ENCODE results near the gene CSNK2A2.

CSNK2A2 gene

DNA sequence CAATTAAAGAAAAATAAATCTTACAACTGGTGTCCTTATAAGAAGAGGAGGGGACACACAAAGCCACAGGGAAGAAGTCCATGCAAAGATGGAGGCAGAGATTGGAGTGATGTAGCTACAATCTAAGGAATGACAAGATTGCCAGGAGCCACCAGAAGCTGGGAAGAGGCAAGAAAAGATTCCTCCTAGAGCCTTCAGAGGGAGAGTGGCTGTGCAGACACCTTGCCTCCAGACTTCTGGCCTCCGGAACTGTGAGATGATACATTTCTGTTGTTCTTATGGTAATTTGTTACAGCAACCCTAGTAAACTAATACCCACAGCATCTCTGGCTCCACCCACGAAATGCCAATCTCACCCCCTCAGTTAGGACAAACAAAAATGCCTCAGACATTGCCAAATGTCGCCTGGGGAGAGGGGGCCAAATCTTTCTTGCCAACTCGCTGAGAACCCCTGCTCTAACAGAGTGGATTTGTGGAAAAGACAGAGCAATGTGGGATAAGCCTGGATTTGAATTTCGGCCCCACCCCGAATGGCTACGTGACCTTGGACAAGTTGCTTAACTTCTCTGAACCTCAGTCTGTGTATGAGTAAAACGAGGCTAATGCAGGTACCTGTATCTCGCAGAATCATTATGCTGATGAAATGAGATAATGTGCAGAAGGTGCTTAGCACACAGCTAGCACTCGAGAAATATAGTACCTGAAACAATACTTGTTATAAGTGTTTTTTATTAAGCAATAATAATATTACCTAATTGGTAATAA is 37.1 kb upstream of the CSNK2A2 start:
- no peaks in the 10 kb centered on the region for H3K36me3 Mint-ChIP-seq (ENCODE audit: low read depth)
- TF ChIP-seq, protein P1, sequence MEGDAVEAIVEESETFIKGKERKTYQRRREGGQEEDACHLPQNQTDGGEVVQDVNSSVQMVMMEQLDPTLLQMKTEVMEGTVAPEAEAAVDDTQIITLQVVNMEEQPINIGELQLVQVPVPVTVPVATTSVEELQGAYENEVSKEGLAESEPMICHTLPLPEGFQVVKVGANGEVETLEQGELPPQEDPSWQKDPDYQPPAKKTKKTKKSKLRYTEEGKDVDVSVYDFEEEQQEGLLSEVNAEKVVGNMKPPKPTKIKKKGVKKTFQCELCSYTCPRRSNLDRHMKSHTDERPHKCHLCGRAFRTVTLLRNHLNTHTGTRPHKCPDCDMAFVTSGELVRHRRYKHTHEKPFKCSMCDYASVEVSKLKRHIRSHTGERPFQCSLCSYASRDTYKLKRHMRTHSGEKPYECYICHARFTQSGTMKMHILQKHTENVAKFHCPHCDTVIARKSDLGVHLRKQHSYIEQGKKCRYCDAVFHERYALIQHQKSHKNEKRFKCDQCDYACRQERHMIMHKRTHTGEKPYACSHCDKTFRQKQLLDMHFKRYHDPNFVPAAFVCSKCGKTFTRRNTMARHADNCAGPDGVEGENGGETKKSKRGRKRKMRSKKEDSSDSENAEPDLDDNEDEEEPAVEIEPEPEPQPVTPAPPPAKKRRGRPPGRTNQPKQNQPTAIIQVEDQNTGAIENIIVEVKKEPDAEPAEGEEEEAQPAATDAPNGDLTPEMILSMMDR (IDR thresholded peaks at IDR 0.05) = no peak
- H3K4me1 Mint-ChIP-seq = peaks cover 14% of the 10 kb centered on the region
- peaks cover 4% of the 10 kb centered on the region for H3K9me3 Mint-ChIP-seq
- no peak overlapping the region for H3K4me3 Mint-ChIP-seq
- H3K27me3 Mint-ChIP-seq (ENCODE audit: low read depth, poor library complexity) = peaks cover 45% of the 10 kb centered on the region
- H3K27ac Mint-ChIP-seq = no peak overlapping the region
- no peak for DNase-seq

- Mint-ChIP-seq H3K9me3 (no peaks in the 10 kb centered on the region), H3K27ac (no peak overlapping the region), H3K36me3 (ENCODE audit: low read depth) (no peaks in the 10 kb centered on the region), H3K4me1 (no peaks in the 10 kb centered on the region), H3K27me3 (ENCODE audit: low read depth, poor library complexity) (peaks cover 43% of the 10 kb centered on the region), H3K4me3 (no peak overlapping the region)
- no peak for DNase-seq
- TF ChIP-seq, protein P1 (IDR thresholded peaks at IDR 0.05) = no peak
Observed at GRCh38 chr16:58230259-58230658, 32.4 kb upstream of the CSNK2A2 start.

DNA sequence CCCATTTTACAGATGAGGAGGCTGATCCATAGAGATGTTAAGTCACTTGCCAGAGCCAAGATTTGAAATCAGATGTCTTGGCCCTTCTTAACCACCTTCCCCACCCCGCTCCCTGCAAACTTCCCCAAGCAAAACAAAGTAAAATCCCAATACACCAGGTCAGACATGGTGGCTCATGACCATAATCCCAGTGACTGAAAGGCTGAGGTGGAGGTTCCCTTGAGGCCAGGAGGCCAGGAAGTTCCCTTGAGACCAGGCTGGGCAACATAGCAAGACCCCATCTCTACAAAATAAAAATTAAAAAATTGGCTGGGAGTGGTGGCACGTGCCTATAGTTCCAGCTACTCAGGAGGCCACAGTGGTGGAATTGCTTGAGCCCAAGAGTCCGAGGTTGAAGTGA is 28.9 kb upstream of the CSNK2A2 start:
- Mint-ChIP-seq H3K27ac (no peak overlapping the region), H3K4me3 (no peak overlapping the region), H3K4me1 (peaks cover 5% of the 10 kb centered on the region), H3K36me3 (ENCODE audit: low read depth) (no peaks in the 10 kb centered on the region), H3K27me3 (ENCODE audit: low read depth, poor library complexity) (peaks cover 19% of the 10 kb centered on the region), H3K9me3 (no peaks in the 10 kb centered on the region)
- TF ChIP-seq, protein P1 (IDR thresholded peaks at IDR 0.05) = no peak
- no peak for DNase-seq

DNA sequence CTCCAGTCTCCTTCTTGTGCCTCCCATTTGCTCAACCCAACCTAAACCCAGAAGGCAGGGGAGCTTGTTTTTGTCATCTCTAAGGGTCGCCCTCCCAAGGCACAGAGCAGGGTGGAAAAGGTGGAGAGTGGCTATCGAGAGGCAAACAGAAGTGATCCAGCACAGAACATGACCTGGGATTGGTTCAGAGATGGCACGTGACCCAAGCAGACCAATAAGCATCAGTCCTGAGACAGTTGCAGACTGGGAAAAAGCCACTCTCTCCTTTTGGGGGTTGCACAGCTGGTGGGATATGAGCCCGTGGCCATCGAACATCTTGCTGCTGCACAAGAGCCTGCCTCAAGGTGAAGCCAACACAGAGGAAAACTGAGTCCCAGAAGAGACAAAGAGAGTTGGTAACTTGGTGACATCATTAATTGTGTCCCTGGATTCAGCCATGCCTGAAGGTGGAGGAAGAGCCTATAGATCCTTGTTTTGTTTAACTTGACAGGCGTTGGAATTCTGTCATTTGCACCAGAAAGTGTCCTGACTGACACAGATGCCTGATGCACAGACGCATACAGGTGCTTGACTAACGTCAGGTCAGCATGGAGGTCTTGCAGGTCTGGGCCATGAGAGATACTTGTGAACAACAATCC is 28.2 kb upstream of the CSNK2A2 start:
- no peak overlapping the region for H3K4me3 Mint-ChIP-seq
- H3K4me1 Mint-ChIP-seq = peaks cover 5% of the 10 kb centered on the region
- no peaks in the 10 kb centered on the region for H3K9me3 Mint-ChIP-seq
- peaks cover 19% of the 10 kb centered on the region for H3K27me3 Mint-ChIP-seq (ENCODE audit: low read depth, poor library complexity)
- no peaks in the 10 kb centered on the region for H3K36me3 Mint-ChIP-seq (ENCODE audit: low read depth)
- DNase-seq = no peak
- H3K27ac Mint-ChIP-seq = no peak overlapping the region
- TF ChIP-seq, protein P1 (IDR thresholded peaks at IDR 0.05) = no peak

- Mint-ChIP-seq H3K36me3 (ENCODE audit: low read depth) (no peaks in the 10 kb centered on the region), H3K4me1 (peaks cover 5% of the 10 kb centered on the region), H3K27me3 (ENCODE audit: low read depth, poor library complexity) (peaks cover 29% of the 10 kb centered on the region), H3K4me3 (no peak overlapping the region), H3K9me3 (peaks cover 19% of the 10 kb centered on the region), H3K27ac (no peak overlapping the region)
- DNase-seq = no peak
- TF ChIP-seq, protein P1 (IDR thresholded peaks at IDR 0.05) = no peak
Observed at GRCh38 chr16:58222532-58223316, 24.8 kb upstream of the CSNK2A2 start.

All from nephron progenitor cell (in vitro differentiated cells).